SK-N-SH (cell line): ENCODE results near the gene ZHX3.

Source experiments
- NFIC ChIP-seq: IDR thresholded peaks from 2 replicates; pipeline ENCODE4 v1.4.0; 2012; ENCODE audit warnings: borderline replicate concordance
- TF ChIP-seq, protein P1 (sequence below): fragments of 200-600 bp; sonication (generic); IDR thresholded peaks from 2 replicates; pipeline ENCODE4 v1.6.1; 2017; ENCODE audit warnings: antibody characterized with exemption, mild to moderate bottlenecking, moderate library complexity

DNA sequence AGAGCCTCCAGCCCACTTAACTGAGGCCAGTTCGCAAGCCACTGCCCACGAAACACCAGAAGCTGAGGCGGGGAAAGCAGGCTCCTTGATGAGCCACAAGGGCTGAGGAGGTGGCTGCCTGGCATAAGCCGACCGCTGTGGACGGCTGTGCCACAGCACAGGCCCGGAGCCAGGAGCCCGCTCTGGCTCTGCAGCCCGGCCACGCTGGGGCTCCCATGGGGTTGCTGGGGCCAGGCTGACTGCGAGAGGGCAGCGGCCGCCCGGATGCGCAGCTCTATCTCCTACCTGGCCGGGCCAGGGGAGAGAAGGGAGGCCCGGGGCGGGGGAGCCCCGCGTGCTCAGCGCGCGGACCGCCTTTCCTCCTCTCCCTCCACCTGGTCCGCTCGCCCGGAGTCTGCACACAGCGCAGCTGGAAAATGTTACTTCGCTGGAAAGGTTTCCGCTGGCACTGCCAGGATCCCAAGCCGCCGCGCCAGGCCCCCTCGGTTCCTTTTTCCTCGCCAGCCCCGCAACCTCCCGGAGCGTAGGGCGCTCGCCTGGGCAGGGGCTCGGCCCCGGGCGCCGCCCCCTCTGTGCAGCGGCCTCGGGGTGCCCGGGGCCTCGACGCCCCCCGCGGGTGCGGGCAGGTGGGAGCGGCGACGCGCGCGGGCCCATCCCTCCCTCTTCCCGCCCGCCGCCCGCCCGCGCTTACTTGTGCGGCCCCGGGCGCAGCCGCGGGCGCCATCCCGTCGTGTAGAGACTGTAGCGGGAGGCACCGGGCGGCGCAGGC lies 48.4 kb upstream of the ZHX3 start:
- no peak for TF ChIP-seq NFIC
- TF ChIP-seq, protein P1, sequence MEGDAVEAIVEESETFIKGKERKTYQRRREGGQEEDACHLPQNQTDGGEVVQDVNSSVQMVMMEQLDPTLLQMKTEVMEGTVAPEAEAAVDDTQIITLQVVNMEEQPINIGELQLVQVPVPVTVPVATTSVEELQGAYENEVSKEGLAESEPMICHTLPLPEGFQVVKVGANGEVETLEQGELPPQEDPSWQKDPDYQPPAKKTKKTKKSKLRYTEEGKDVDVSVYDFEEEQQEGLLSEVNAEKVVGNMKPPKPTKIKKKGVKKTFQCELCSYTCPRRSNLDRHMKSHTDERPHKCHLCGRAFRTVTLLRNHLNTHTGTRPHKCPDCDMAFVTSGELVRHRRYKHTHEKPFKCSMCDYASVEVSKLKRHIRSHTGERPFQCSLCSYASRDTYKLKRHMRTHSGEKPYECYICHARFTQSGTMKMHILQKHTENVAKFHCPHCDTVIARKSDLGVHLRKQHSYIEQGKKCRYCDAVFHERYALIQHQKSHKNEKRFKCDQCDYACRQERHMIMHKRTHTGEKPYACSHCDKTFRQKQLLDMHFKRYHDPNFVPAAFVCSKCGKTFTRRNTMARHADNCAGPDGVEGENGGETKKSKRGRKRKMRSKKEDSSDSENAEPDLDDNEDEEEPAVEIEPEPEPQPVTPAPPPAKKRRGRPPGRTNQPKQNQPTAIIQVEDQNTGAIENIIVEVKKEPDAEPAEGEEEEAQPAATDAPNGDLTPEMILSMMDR = no peak
